ENCODE results near the gene BTBD9. TPM values are rescaled to one million over a fixed set of nuclear protein-coding genes. Genes with fewer than 3 reads are reported as not detected.

BTBD9 gene
- polyA plus RNA-seq, 1 donor (not counting 4 experiments of a cell fraction or from before 2014, with no cell fraction given): 6.8 TPM

GRCh38 chr6:38187811-38188590 is 451.7 kb downstream of the BTBD9 start:
- no peak overlapping the region for H3K4me3 ChIP-seq (ENCODE audit: control insufficient read depth in 2 of 3, extremely low read depth in 1 of 3, insufficient read depth in 2 of 3, low read depth in 1 of 3, low read length in 3 of 3)
- H3K27me3 ChIP-seq (ENCODE audit: control insufficient read depth, extremely low read depth, insufficient read depth, low read length): no peaks in the 10 kb centered on the region
- no peak overlapping the region for H2AFZ ChIP-seq (ENCODE audit: control insufficient read depth, low read length)
- H3K9me1 ChIP-seq (ENCODE audit: control insufficient read depth, extremely low read depth, insufficient read depth, low read length): no peaks in the 10 kb centered on the region
- no peak for FAIRE-seq
- dilution Hi-C loops (cut with MboI; ENCODE audit: extremely low pct_ligation_motif_present, low sequenced_read_pairs): no loop called here
- no peaks in the 10 kb centered on the region for H4K20me1 ChIP-seq (ENCODE audit: control insufficient read depth, extremely low read depth, insufficient read depth, low read length)
- H3K9me3 ChIP-seq (ENCODE audit: control insufficient read depth, low read depth, low read length): no peaks in the 10 kb centered on the region
- no peak overlapping the region for H3K27ac ChIP-seq (ENCODE audit: control insufficient read depth, insufficient read depth, low read length)
- no peak overlapping the region for H3K4me2 ChIP-seq (ENCODE audit: control insufficient read depth, extremely low read depth, insufficient read depth, low read depth, low read length)
- TF ChIP-seq EZH2 (IDR thresholded peaks at IDR 0.05; ENCODE audit: low read length) (no peak), CTCF (optimal IDR thresholded peaks at IDR 0.05 in 1 of 3, IDR thresholded peaks at IDR 0.05 in 1 of 3, conservative IDR thresholded peaks at IDR 0.05 in 1 of 3; ENCODE audit: extremely low read depth in 1 of 3, insufficient read depth in 2 of 3, low read length in 3 of 3) (no peak)
- no peaks in the 10 kb centered on the region for H3K79me2 ChIP-seq (ENCODE audit: control insufficient read depth, insufficient read depth, low read length)
- H3K9ac ChIP-seq (ENCODE audit: control insufficient read depth, extremely low read depth, insufficient read depth, low read length): no peak overlapping the region
- no peaks in the 10 kb centered on the region for H3K4me1 ChIP-seq (ENCODE audit: control insufficient read depth, extremely low read depth, insufficient read depth, low read length)
- DNase-seq (ENCODE audit: low read depth, low spot score): no peak
- H3K36me3 ChIP-seq (ENCODE audit: control insufficient read depth in 2 of 2, extremely low read depth in 1 of 2, insufficient read depth in 2 of 2, low read length in 2 of 2): peaks cover 0 to 2% of the 10 kb centered on the region in 2 experiments

- Histone ChIP-seq H3K27ac (ENCODE audit: control insufficient read depth, insufficient read depth, low read length) (no peak overlapping the region), H3K4me3 (ENCODE audit: control insufficient read depth in 2 of 3, extremely low read depth in 1 of 3, insufficient read depth in 2 of 3, low read depth in 1 of 3, low read length in 3 of 3) (no peak overlapping the region), H4K20me1 (ENCODE audit: control insufficient read depth, extremely low read depth, insufficient read depth, low read length) (no peaks in the 10 kb centered on the region), H3K4me1 (ENCODE audit: control insufficient read depth, extremely low read depth, insufficient read depth, low read length) (no peaks in the 10 kb centered on the region), H3K27me3 (ENCODE audit: control insufficient read depth, extremely low read depth, insufficient read depth, low read length) (no peaks in the 10 kb centered on the region), H3K79me2 (ENCODE audit: control insufficient read depth, insufficient read depth, low read length) (no peaks in the 10 kb centered on the region), H3K9me3 (ENCODE audit: control insufficient read depth, low read depth, low read length) (no peaks in the 10 kb centered on the region), H3K4me2 (ENCODE audit: control insufficient read depth, extremely low read depth, insufficient read depth, low read depth, low read length) (no peak overlapping the region), H2AFZ (ENCODE audit: control insufficient read depth, low read length) (no peak overlapping the region), H3K9me1 (ENCODE audit: control insufficient read depth, extremely low read depth, insufficient read depth, low read length) (no peaks in the 10 kb centered on the region), H3K9ac (ENCODE audit: control insufficient read depth, extremely low read depth, insufficient read depth, low read length) (no peak overlapping the region), H3K36me3 (ENCODE audit: control insufficient read depth in 2 of 2, extremely low read depth in 1 of 2, insufficient read depth in 2 of 2, low read length in 2 of 2) (peaks cover 0 to 3% of the 10 kb centered on the region in 2 experiments)
- dilution Hi-C loops (cut with MboI; ENCODE audit: extremely low pct_ligation_motif_present, low sequenced_read_pairs): no loop called here
- FAIRE-seq (no peak), DNase-seq (ENCODE audit: low read depth, low spot score) (no peak)
- TF ChIP-seq EZH2 (IDR thresholded peaks at IDR 0.05; ENCODE audit: low read length) (no peak), CTCF (optimal IDR thresholded peaks at IDR 0.05 in 1 of 3, IDR thresholded peaks at IDR 0.05 in 1 of 3, conservative IDR thresholded peaks at IDR 0.05 in 1 of 3; ENCODE audit: extremely low read depth in 1 of 3, insufficient read depth in 2 of 3, low read length in 3 of 3) (no peak)
Observed at GRCh38 chr6:38187325-38187724, 452.4 kb downstream of the BTBD9 start.
